K562 (cell line): ENCODE results near the gene TMPRSS11E.

Experiments used
- HBP1 ChIP-seq: fragments of 450-650 bp; formaldehyde crosslinking; IDR thresholded peaks from 2 replicates; pipeline ENCODE4 v1.4.0; 2022; ENCODE audit warnings: missing genetic modification characterization
- MXI1 ChIP-seq: IDR thresholded peaks from 2 replicates; pipeline ENCODE4 v1.6.1; 2011; ENCODE audit warnings: low read depth, mild to moderate bottlenecking, improper control_type of control experiment, low read length
- PRPF4 ChIP-seq: fragments of 200-400 bp; formaldehyde crosslinking; IDR thresholded peaks from one replicate; pipeline ENCODE4 v1.6.1; 2017; ENCODE audit warnings: low read length, low read depth, mild to moderate bottlenecking; ENCODE audit not compliant: insufficient read depth, poor library complexity, severe bottlenecking
- RNF2 ChIP-seq: sonication (generic); IDR thresholded peaks from 2 replicates; pipeline ENCODE4 v1.6.1; 2016
- SP1 ChIP-seq: sonication (generic); formaldehyde crosslinking; IDR thresholded peaks from 2 replicates; pipeline ENCODE4 v1.8.1; 2022; ENCODE audit warnings: mild to moderate bottlenecking, missing genetic modification reagents
- SP2 ChIP-seq: IDR thresholded peaks from 2 replicates; pipeline ENCODE4 v1.6.1; 2011; ENCODE audit warnings: mild to moderate bottlenecking, low read depth, low read length, moderate library complexity; ENCODE audit not compliant: poor library complexity, severe bottlenecking; ENCODE audit errors: extremely low read depth
- ZBTB8A ChIP-seq: fragments of 450-650 bp; IDR thresholded peaks from 2 replicates; pipeline ENCODE4 v1.6.1; 2018; ENCODE audit warnings: mild to moderate bottlenecking, moderate library complexity; ENCODE audit not compliant: partially characterized antibody
- TF ChIP-seq, protein P1 (sequence below), 3 experiments: IDR thresholded peaks in 2 of 3; conservative IDR thresholded peaks in 1 of 3; 2 replicates each; pipeline ENCODE4 v1.5.1; 2011 to 2012; ENCODE audit warnings: low read length in 3 of 3, mild to moderate bottlenecking in 3 of 3, control low read depth in 2 of 3, improper control_type of control experiment in 1 of 3, inconsistent platforms in 1 of 3, low read depth in 1 of 3, mixed read lengths in 1 of 3, moderate library complexity in 1 of 3; ENCODE audit not compliant: insufficient read depth in 2 of 3

DNA sequence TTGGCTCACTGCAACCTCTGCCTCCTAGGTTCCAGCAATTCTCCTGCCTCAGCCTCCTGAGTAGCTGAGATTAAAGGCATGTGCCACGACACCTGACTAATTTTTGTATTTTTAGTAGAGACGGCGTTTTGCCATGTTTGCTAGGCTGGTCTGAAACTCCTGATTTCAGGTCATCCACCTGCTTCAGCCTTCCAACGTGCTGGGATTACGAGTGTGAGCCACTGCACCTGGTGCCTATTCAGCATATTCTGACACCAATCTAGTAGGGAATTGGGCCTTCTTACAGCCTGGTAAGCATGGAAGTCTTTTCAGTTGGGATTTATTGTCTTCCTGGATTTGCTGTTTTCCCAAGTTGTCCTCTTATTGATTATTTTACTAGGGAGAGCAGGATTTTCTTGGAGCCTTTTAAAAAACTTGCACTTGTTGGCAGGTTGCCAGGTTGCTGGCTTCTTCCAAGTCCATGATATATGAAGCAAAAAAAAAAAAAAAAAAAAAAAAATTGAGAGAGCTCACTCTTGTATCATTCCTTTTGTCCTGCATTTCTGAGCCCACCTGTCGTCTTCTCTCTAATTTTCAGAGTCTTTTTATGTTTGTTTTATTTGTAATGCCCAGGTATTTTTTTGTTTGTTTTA, 43.7 kb downstream of the TMPRSS11E start:
- TF ChIP-seq, protein P1, sequence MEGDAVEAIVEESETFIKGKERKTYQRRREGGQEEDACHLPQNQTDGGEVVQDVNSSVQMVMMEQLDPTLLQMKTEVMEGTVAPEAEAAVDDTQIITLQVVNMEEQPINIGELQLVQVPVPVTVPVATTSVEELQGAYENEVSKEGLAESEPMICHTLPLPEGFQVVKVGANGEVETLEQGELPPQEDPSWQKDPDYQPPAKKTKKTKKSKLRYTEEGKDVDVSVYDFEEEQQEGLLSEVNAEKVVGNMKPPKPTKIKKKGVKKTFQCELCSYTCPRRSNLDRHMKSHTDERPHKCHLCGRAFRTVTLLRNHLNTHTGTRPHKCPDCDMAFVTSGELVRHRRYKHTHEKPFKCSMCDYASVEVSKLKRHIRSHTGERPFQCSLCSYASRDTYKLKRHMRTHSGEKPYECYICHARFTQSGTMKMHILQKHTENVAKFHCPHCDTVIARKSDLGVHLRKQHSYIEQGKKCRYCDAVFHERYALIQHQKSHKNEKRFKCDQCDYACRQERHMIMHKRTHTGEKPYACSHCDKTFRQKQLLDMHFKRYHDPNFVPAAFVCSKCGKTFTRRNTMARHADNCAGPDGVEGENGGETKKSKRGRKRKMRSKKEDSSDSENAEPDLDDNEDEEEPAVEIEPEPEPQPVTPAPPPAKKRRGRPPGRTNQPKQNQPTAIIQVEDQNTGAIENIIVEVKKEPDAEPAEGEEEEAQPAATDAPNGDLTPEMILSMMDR (IDR thresholded peaks at IDR 0.05 in 2 of 3, conservative IDR thresholded peaks at IDR 0.05 in 1 of 3; ENCODE audit: insufficient read depth in 2 of 3, low read depth in 1 of 3, low read length in 3 of 3): no peak
- no peak for TF ChIP-seq ZBTB8A
- TF ChIP-seq SP2: no peak
- TF ChIP-seq MXI1: no peak
- TF ChIP-seq RNF2: no peak
- TF ChIP-seq PRPF4: no peak
- no peak for TF ChIP-seq SP1 (CRISPR knock-in tag)
- TF ChIP-seq HBP1: no peak
